ENCODE results near the gene OGG1.

GRCh38 chr3:9701006-9701405 is 48.7 kb upstream of the OGG1 start:
- TF ChIP-seq POLR2A (IDR thresholded peaks at IDR 0.05; ENCODE audit: low read length) (no peak), GATA1 (IDR thresholded peaks at IDR 0.05; ENCODE audit: low read depth, low read length) (no peak)
